NT2/D1 (cell line): ENCODE measurements around the gene ELFN1.

ENCODE experiments used
- DNase-seq: peaks from one replicate; pipeline ENCODE4 v3.0.0-alpha.2; 2011; ENCODE audit warnings: low read depth, low spot score
- H3K27me3 ChIP-seq: 2 replicates; pipeline ENCODE4 v1.6.0; 2011; ENCODE audit warnings: mild to moderate bottlenecking; ENCODE audit not compliant: insufficient read length, insufficient read depth
- H3K36me3 ChIP-seq: 2 replicates; pipeline ENCODE4 v1.6.1; 2011; ENCODE audit warnings: mild to moderate bottlenecking, low read length, mixed read lengths; ENCODE audit not compliant: insufficient read depth, insufficient read length
- H3K4me1 ChIP-seq: 2 replicates; pipeline ENCODE4 v1.5.1; 2011; ENCODE audit not compliant: insufficient read depth, insufficient read length
- H3K4me3 ChIP-seq: 2 replicates; pipeline ENCODE4 v1.5.1; 2011; ENCODE audit warnings: low read depth; ENCODE audit not compliant: insufficient read length
- H3K9ac ChIP-seq: 2 replicates; pipeline ENCODE4 v1.6.0; 2011; ENCODE audit warnings: low read depth; ENCODE audit not compliant: insufficient read length
- H3K9me3 ChIP-seq: 2 replicates; pipeline ENCODE4 v1.5.1; 2011; ENCODE audit warnings: mild to moderate bottlenecking, low read length; ENCODE audit not compliant: insufficient read depth
- SUZ12 ChIP-seq: IDR thresholded peaks from 2 replicates; pipeline ENCODE4 v1.6.1; 2011; ENCODE audit not compliant: insufficient read length, insufficient read depth; ENCODE audit errors: extremely low read depth
- YY1 ChIP-seq: IDR thresholded peaks from 2 replicates; pipeline ENCODE4 v1.6.1; 2011; ENCODE audit not compliant: insufficient read length, insufficient read depth
- ZNF274 ChIP-seq: IDR thresholded peaks from 2 replicates; pipeline ENCODE4 v1.6.1; 2011; ENCODE audit warnings: mild to moderate bottlenecking, low read depth, low read length

The ELFN1 gene

GRCh38 chr7:1630700-1631336 lies 39.3 kb upstream of the ELFN1 start:
- H3K9me3 ChIP-seq: no peaks in the 10 kb centered on the region; the same call in 1 of the 2 replicates
- H3K4me3 ChIP-seq: no peak overlapping the region
- no peak overlapping the region for H3K9ac ChIP-seq
- no peak for TF ChIP-seq ZNF274
- no peak for TF ChIP-seq YY1
- no peak for TF ChIP-seq SUZ12
- no peak for DNase-seq
- H3K36me3 ChIP-seq: no peaks in the 10 kb centered on the region
- H3K4me1 ChIP-seq: peaks cover 6% of the 10 kb centered on the region
- peaks cover 15% of the 10 kb centered on the region for H3K27me3 ChIP-seq

- no peak overlapping the region for H3K9ac ChIP-seq
- DNase-seq: no peak
- peaks cover 6% of the 10 kb centered on the region for H3K4me1 ChIP-seq
- no peak for TF ChIP-seq SUZ12
- TF ChIP-seq YY1: no peak
- no peak for TF ChIP-seq ZNF274
- no peak overlapping the region for H3K4me3 ChIP-seq
- H3K27me3 ChIP-seq: peaks cover 15% of the 10 kb centered on the region
- no peaks in the 10 kb centered on the region for H3K36me3 ChIP-seq
- peaks cover 2% of the 10 kb centered on the region; the same call in 1 of the 2 replicates for H3K9me3 ChIP-seq
These were observed 38.4 kb upstream of the ELFN1 start for GRCh38 chr7:1631678-1632077.

- Histone ChIP-seq H3K27me3 (peaks cover 15% of the 10 kb centered on the region), H3K4me1 (peaks cover 6% of the 10 kb centered on the region), H3K36me3 (no peaks in the 10 kb centered on the region), H3K9me3 (peaks cover 10% of the 10 kb centered on the region), H3K9ac (no peak overlapping the region), H3K4me3 (no peak overlapping the region)
- no peak for TF ChIP-seq ZNF274
- no peak for TF ChIP-seq SUZ12
- TF ChIP-seq YY1: no peak
- no peak for DNase-seq
These were observed 37.6 kb upstream of the ELFN1 start for GRCh38 chr7:1632506-1632905.

GRCh38 chr7:1632916-1633785 lies 36.9 kb upstream of the ELFN1 start:
- H3K4me3 ChIP-seq: no peak overlapping the region
- H3K9me3 ChIP-seq: peaks cover 14% of the 10 kb centered on the region
- peak overlapping the region; percentile 39 for H3K9ac ChIP-seq
- no peak for DNase-seq
- H3K36me3 ChIP-seq: no peaks in the 10 kb centered on the region
- peaks cover 15% of the 10 kb centered on the region for H3K27me3 ChIP-seq
- TF ChIP-seq ZNF274 (no peak), SUZ12 (no peak), YY1 (no peak)
- H3K4me1 ChIP-seq: peaks cover 9% of the 10 kb centered on the region

- Histone ChIP-seq H3K4me1 (peaks cover 9% of the 10 kb centered on the region), H3K9me3 (peaks cover 14% of the 10 kb centered on the region), H3K27me3 (peaks cover 8% of the 10 kb centered on the region), H3K4me3 (no peak overlapping the region), H3K9ac (no peak overlapping the region), H3K36me3 (no peaks in the 10 kb centered on the region)
- no peak for DNase-seq
- TF ChIP-seq YY1: no peak
- no peak for TF ChIP-seq SUZ12
- no peak for TF ChIP-seq ZNF274
These were observed 34.7 kb upstream of the ELFN1 start for GRCh38 chr7:1635401-1635800.

GRCh38 chr7:1637155-1637554 lies 32.9 kb upstream of the ELFN1 start:
- Histone ChIP-seq H3K9ac (no peak overlapping the region), H3K4me3 (no peak overlapping the region), H3K36me3 (no peaks in the 10 kb centered on the region), H3K27me3 (peaks cover 3% of the 10 kb centered on the region), H3K4me1 (peaks cover 9% of the 10 kb centered on the region), H3K9me3 (peaks cover 14% of the 10 kb centered on the region)
- DNase-seq: no peak
- TF ChIP-seq YY1: no peak
- TF ChIP-seq SUZ12: no peak
- TF ChIP-seq ZNF274: no peak

- Histone ChIP-seq H3K27me3 (peaks cover 3% of the 10 kb centered on the region), H3K4me1 (peaks cover 10% of the 10 kb centered on the region), H3K9me3 (peaks cover 14% of the 10 kb centered on the region), H3K36me3 (no peaks in the 10 kb centered on the region), H3K9ac (no peak overlapping the region), H3K4me3 (no peak overlapping the region)
- TF ChIP-seq ZNF274: no peak
- no peak for TF ChIP-seq YY1
- no peak for TF ChIP-seq SUZ12
- DNase-seq: peak; percentile 73
These were observed 31.8 kb upstream of the ELFN1 start for GRCh38 chr7:1638215-1638661.
